ENCODE measurements around the gene STK10. TPM values are rescaled to one million over a fixed set of nuclear protein-coding genes. Genes with fewer than 3 reads are reported as not detected.

Gene STK10
- total and polyA plus RNA-seq, 4 donors = 2.8 to 21.7 (median 7.7) TPM

DNA sequence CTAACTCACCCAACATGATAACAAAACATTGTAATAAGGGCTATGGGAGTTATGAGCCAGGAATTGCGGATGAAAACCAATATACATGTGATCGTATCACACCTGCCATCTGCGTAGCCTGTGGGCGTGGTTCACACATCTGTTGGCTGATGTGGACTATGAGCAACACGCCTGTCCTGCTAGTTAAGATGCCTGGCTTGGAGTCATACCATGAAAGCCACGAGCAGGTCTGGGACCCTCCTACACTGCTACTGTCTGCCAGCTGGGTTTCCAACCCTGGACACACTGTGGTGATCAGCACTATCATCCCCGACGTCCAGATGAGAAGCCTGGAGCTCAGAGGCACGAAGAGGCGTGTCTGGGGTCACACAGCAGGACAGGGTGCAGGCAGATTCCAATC lies 40.2 kb downstream of the STK10 start:
- peak; percentile 73 for DNase-seq (ENCODE audit: low spot score)
- no peaks in the 10 kb centered on the region for H3K36me3 ChIP-seq (ENCODE audit: control insufficient read depth in 4 of 4, insufficient read depth in 3 of 4, low read depth in 1 of 4, low read length in 3 of 4)
- H3K4me3 ChIP-seq (ENCODE audit: low read depth in 1 of 3, low read length in 3 of 3) = no peak overlapping the region
- H3K27ac ChIP-seq (ENCODE audit: low read depth in 1 of 2, low read length in 2 of 2) = no peak overlapping the region
- H3K27me3 ChIP-seq (ENCODE audit: control insufficient read depth in 4 of 4, insufficient read depth in 4 of 4, low read length in 3 of 4) = no peaks in the 10 kb centered on the region
- no peaks in the 10 kb centered on the region for H3K9me3 ChIP-seq (ENCODE audit: control insufficient read depth in 4 of 4, low read length in 3 of 4)
- WGBS = 86% methylated on average over 10 of the region's 10 CpGs
- H3K4me1 ChIP-seq (ENCODE audit: control insufficient read depth in 4 of 4, insufficient read depth in 4 of 4, low read length in 3 of 4) = peaks cover 0 to 2% (median under 1%) of the 10 kb centered on the region in 4 donors
- no peak overlapping the region for H3K9ac ChIP-seq (ENCODE audit: low read depth in 1 of 2, low read length in 2 of 2)
- TF ChIP-seq EGR1 (IDR thresholded peaks at IDR 0.05; ENCODE audit: low read depth in 2 of 2) (no peak), GABPA (IDR thresholded peaks at IDR 0.05 in 1 of 2, conservative IDR thresholded peaks at IDR 0.05 in 1 of 2) (no peak)

GRCh38 chr5:172146748-172147092 lies 41.3 kb downstream of the STK10 start:
- Histone ChIP-seq H3K36me3 (ENCODE audit: control insufficient read depth in 4 of 4, insufficient read depth in 3 of 4, low read depth in 1 of 4, low read length in 3 of 4) (no peaks in the 10 kb centered on the region), H3K9me3 (ENCODE audit: control insufficient read depth in 4 of 4, low read length in 3 of 4) (no peaks in the 10 kb centered on the region), H3K4me1 (ENCODE audit: control insufficient read depth in 4 of 4, insufficient read depth in 4 of 4, low read length in 3 of 4) (peaks cover 0 to 2% (median under 1%) of the 10 kb centered on the region in 4 donors), H3K4me3 (ENCODE audit: low read depth in 1 of 3, low read length in 3 of 3) (no peak overlapping the region), H3K27me3 (ENCODE audit: control insufficient read depth in 4 of 4, insufficient read depth in 4 of 4, low read length in 3 of 4) (no peaks in the 10 kb centered on the region), H3K9ac (ENCODE audit: low read depth in 1 of 2, low read length in 2 of 2) (no peak overlapping the region), H3K27ac (ENCODE audit: low read depth in 1 of 2, low read length in 2 of 2) (no peak overlapping the region)
- no peak for DNase-seq (ENCODE audit: low spot score)
- WGBS = 94% methylated on average over 9 of the region's 9 CpGs
- TF ChIP-seq JUND (IDR thresholded peaks at IDR 0.05) = no peak
- TF ChIP-seq HNF4G (IDR thresholded peaks at IDR 0.05) = no peak
- TF ChIP-seq GABPA (IDR thresholded peaks at IDR 0.05 in 1 of 2, conservative IDR thresholded peaks at IDR 0.05 in 1 of 2) = no peak
- no peak for TF ChIP-seq FOXA1 (IDR thresholded peaks at IDR 0.05)
- no peak for TF ChIP-seq MAX (IDR thresholded peaks at IDR 0.05)
- TF ChIP-seq, protein P1, sequence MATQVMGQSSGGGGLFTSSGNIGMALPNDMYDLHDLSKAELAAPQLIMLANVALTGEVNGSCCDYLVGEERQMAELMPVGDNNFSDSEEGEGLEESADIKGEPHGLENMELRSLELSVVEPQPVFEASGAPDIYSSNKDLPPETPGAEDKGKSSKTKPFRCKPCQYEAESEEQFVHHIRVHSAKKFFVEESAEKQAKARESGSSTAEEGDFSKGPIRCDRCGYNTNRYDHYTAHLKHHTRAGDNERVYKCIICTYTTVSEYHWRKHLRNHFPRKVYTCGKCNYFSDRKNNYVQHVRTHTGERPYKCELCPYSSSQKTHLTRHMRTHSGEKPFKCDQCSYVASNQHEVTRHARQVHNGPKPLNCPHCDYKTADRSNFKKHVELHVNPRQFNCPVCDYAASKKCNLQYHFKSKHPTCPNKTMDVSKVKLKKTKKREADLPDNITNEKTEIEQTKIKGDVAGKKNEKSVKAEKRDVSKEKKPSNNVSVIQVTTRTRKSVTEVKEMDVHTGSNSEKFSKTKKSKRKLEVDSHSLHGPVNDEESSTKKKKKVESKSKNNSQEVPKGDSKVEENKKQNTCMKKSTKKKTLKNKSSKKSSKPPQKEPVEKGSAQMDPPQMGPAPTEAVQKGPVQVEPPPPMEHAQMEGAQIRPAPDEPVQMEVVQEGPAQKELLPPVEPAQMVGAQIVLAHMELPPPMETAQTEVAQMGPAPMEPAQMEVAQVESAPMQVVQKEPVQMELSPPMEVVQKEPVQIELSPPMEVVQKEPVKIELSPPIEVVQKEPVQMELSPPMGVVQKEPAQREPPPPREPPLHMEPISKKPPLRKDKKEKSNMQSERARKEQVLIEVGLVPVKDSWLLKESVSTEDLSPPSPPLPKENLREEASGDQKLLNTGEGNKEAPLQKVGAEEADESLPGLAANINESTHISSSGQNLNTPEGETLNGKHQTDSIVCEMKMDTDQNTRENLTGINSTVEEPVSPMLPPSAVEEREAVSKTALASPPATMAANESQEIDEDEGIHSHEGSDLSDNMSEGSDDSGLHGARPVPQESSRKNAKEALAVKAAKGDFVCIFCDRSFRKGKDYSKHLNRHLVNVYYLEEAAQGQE (IDR thresholded peaks at IDR 0.05) = no peak
- TF ChIP-seq ZBTB33 (IDR thresholded peaks at IDR 0.05) = no peak
- no peak for TF ChIP-seq TAF1 (conservative IDR thresholded peaks at IDR 0.05)
- TF ChIP-seq FOXA2 (IDR thresholded peaks at IDR 0.05) = no peak
- TF ChIP-seq RXRA (IDR thresholded peaks at IDR 0.05) = no peak
- TF ChIP-seq CTCF (IDR thresholded peaks at IDR 0.05; ENCODE audit: low read depth, low read length, missing input control) = no peak
- TF ChIP-seq YY1 (IDR thresholded peaks at IDR 0.05) = no peak
- TF ChIP-seq SP1 (IDR thresholded peaks at IDR 0.05) = no peak
- no peak for TF ChIP-seq HNF4A (conservative IDR thresholded peaks at IDR 0.05)
- TF ChIP-seq RAD21 (IDR thresholded peaks at IDR 0.05) = no peak
- TF ChIP-seq, protein P2, sequence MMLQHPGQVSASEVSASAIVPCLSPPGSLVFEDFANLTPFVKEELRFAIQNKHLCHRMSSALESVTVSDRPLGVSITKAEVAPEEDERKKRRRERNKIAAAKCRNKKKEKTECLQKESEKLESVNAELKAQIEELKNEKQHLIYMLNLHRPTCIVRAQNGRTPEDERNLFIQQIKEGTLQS (IDR thresholded peaks at IDR 0.05) = no peak
- TF ChIP-seq NR2F2 (IDR thresholded peaks at IDR 0.05) = no peak
- TF ChIP-seq EGR1 (IDR thresholded peaks at IDR 0.05; ENCODE audit: low read depth in 2 of 2) = no peak
